GM23338 (cell line): Measurements from ENCODE around the gene GCH1. TPM values are rescaled to one million over a fixed set of nuclear protein-coding genes. Genes with fewer than 3 reads are reported as not detected.

ENCODE experiments used
- ATAC-seq: fragments of 200-7000 bp; cut with Tn5 transposase; 3 replicates; pipeline ENCODE4 v1.9.1; 2020
- DNase-seq: peaks from one replicate; pipeline ENCODE4 v3.0.0-alpha.2; 2015; ENCODE audit warnings: low spot score
- H2AFZ ChIP-seq: fragments of 200-600 bp; sonication (generic); 2 replicates; pipeline ENCODE4 v1.8.0; 2016; ENCODE audit warnings: antibody characterized with exemption, mild to moderate bottlenecking, moderate library complexity
- H3F3A ChIP-seq: fragments of 200-600 bp; sonication (generic); replicated peaks from 2 replicates; pipeline ENCODE4 v1.8.0; 2017; ENCODE audit warnings: antibody characterized with exemption, mixed run types, low read depth
- H3K27ac ChIP-seq: fragments of 200-600 bp; sonication (generic); 2 replicates; pipeline ENCODE4 v1.6.1; 2016; ENCODE audit warnings: low read depth
- H3K27me3 ChIP-seq: fragments of 200-600 bp; sonication (generic); 2 replicates; pipeline ENCODE4 v1.8.0; 2016; ENCODE audit warnings: mild to moderate bottlenecking, mixed run types, moderate library complexity; ENCODE audit not compliant: insufficient read depth
- H3K36me3 ChIP-seq: fragments of 200-600 bp; sonication (generic); 2 replicates; pipeline ENCODE4 v1.8.0; 2016; ENCODE audit warnings: mild to moderate bottlenecking; ENCODE audit not compliant: insufficient read depth
- H3K4me1 ChIP-seq: fragments of 200-600 bp; sonication (generic); 2 replicates; pipeline ENCODE4 v1.8.0; 2016; ENCODE audit warnings: mild to moderate bottlenecking, moderate library complexity; ENCODE audit not compliant: insufficient read depth
- H3K4me2 ChIP-seq: fragments of 200-600 bp; sonication (generic); 2 replicates; pipeline ENCODE4 v1.7.1; 2017; ENCODE audit warnings: mixed run types
- H3K4me3 ChIP-seq: fragments of 200-600 bp; sonication (generic); 2 replicates; pipeline ENCODE4 v1.6.1; 2016; ENCODE audit warnings: mixed run types
- H3K79me2 ChIP-seq: fragments of 200-600 bp; sonication (generic); replicated peaks from 2 replicates; pipeline ENCODE4 v1.8.0; 2017; ENCODE audit warnings: mild to moderate bottlenecking; ENCODE audit not compliant: insufficient read depth
- H3K9me2 ChIP-seq: fragments of 200-600 bp; sonication (generic); 2 replicates; pipeline ENCODE4 v1.8.0; 2017; ENCODE audit not compliant: insufficient read depth
- H4K20me1 ChIP-seq: fragments of 200-600 bp; sonication (generic); replicated peaks from 2 replicates; pipeline ENCODE4 v1.8.0; 2017; ENCODE audit warnings: mild to moderate bottlenecking; ENCODE audit not compliant: insufficient read depth
- H3K27ac Mint-ChIP-seq: 2 replicates; pipeline ENCODE4 v1.8.0; 2020; ENCODE audit warnings: inconsistent platforms, mild to moderate bottlenecking, moderate library complexity, mixed read lengths
- H3K27me3 Mint-ChIP-seq: 3 replicates; pipeline ENCODE4 v1.8.0; 2022; ENCODE audit warnings: low read depth, mild to moderate bottlenecking, moderate library complexity, mixed read lengths, inconsistent platforms; ENCODE audit not compliant: insufficient read depth, poor library complexity
- H3K36me3 Mint-ChIP-seq: 3 replicates; pipeline ENCODE4 v1.8.0; 2021; ENCODE audit warnings: low read depth, mild to moderate bottlenecking, inconsistent platforms, moderate library complexity, mixed read lengths
- H3K4me1 Mint-ChIP-seq: 3 replicates; pipeline ENCODE4 v1.8.0; 2020; ENCODE audit warnings: mild to moderate bottlenecking, inconsistent platforms, mixed read lengths
- H3K4me3 Mint-ChIP-seq: 3 replicates; pipeline ENCODE4 v1.8.0; 2021; ENCODE audit warnings: moderate library complexity, mild to moderate bottlenecking, inconsistent platforms, mixed read lengths
- H3K9me3 Mint-ChIP-seq: 3 replicates; pipeline ENCODE4 v1.8.0; 2020; ENCODE audit warnings: moderate library complexity, mild to moderate bottlenecking, inconsistent platforms, mixed read lengths
- CTCF ChIP-seq, 2 experiments: fragments of 200-600 bp in 1 of 2; sonication (generic) in 1 of 2; conservative IDR thresholded peaks; 2 replicates each; pipeline versions ENCODE4 v1.5.1 to v1.6.1; 2016 to 2017; ENCODE audit warnings: antibody characterized with exemption in 2 of 2, low read depth in 2 of 2, mild to moderate bottlenecking in 2 of 2, moderate library complexity in 1 of 2
- JUNB ChIP-seq: IDR thresholded peaks from one replicate; pipeline ENCODE4 v1.6.1; 2016; ENCODE audit warnings: antibody characterized with exemption; ENCODE audit not compliant: unreplicated experiment
- NANOG ChIP-seq: IDR thresholded peaks from 2 replicates; pipeline ENCODE4 v1.6.1; 2016; ENCODE audit warnings: antibody characterized with exemption, borderline replicate concordance
- REST ChIP-seq: IDR thresholded peaks from one replicate; pipeline ENCODE4 v1.6.1; 2018; ENCODE audit warnings: antibody characterized with exemption; ENCODE audit not compliant: unreplicated experiment
- STAT1 ChIP-seq: IDR thresholded peaks from one replicate; pipeline ENCODE4 v1.6.1; 2016; ENCODE audit warnings: antibody characterized with exemption; ENCODE audit not compliant: unreplicated experiment
- ZNF331 ChIP-seq: fragments of 250-450 bp; sonication (Bioruptor Pico); IDR thresholded peaks from 2 replicates; pipeline ENCODE4 v1.5.0; 2020; ENCODE audit warnings: low read depth, mild to moderate bottlenecking, moderate library complexity
- ZNF462 ChIP-seq: fragments of 250-450 bp; sonication (Bioruptor Pico); IDR thresholded peaks from 2 replicates; pipeline ENCODE4 v1.5.0; 2020; ENCODE audit warnings: mild to moderate bottlenecking, moderate library complexity
- polyA plus RNA-seq: library from polyadenylated mRNA; unstranded; fragments of >200 nt; fragmentation: Nextera tagmentation; extraction: Ambion mirVana; gene quantifications from 2 replicates; pipeline ENCODE4 v1.2.1, GENCODE V29; 2016
- total RNA-seq: library from RNA; depleted of rRNA; stranded (reverse); fragments of >200 nt; shearing (Covaris generic); gene quantifications from 2 replicates; pipeline ENCODE4 v1.2.3, GENCODE V29; 2014

GCH1 gene
- total and polyA plus RNA-seq, 2 experiments from 2014 or later: 8.7 to 15.0 TPM

- TF ChIP-seq ZNF462 (CRISPR knock-in tag): no peak
Observed at GRCh38 chr14:54894995-54895394, 7.6 kb downstream of the GCH1 start (continued).

GRCh38 chr14:54893151-54893760 is 9.4 kb downstream of the GCH1 start:
- peak; percentile 55 for ATAC-seq
- DNase-seq: peak; percentile 70
- no peaks in the 10 kb centered on the region for H3K27me3 ChIP-seq

More at GRCh38 chr14:54893151-54893760, 9.4 kb downstream of the GCH1 start:
- no peaks in the 10 kb centered on the region for H3K36me3 ChIP-seq
- no peak overlapping the region for H2AFZ ChIP-seq
- H3K36me3 Mint-ChIP-seq: no peaks in the 10 kb centered on the region
- no peak overlapping the region for H3K4me3 Mint-ChIP-seq
- H4K20me1 ChIP-seq: no peaks in the 10 kb centered on the region
- TF ChIP-seq REST (no peak), JUNB (no peak), CTCF (conservative IDR thresholded peaks at IDR 0.05; ENCODE audit: low read depth in 2 of 2) (peak; percentile 65 to 89), ZNF331 (CRISPR knock-in tag) (no peak), STAT1 (no peak), NANOG (no peak)
- no peak overlapping the region for H3K27ac Mint-ChIP-seq
- H3K9me3 Mint-ChIP-seq: no peaks in the 10 kb centered on the region
- H3K79me2 ChIP-seq: no peaks in the 10 kb centered on the region; the same call in 1 of the 2 replicates
- peaks cover 10% of the 10 kb centered on the region for H3K4me1 Mint-ChIP-seq
- H3K4me2 ChIP-seq: no peak overlapping the region
- H3K27me3 Mint-ChIP-seq: no peaks in the 10 kb centered on the region
- H3K9me2 ChIP-seq: no peaks in the 10 kb centered on the region
- peaks cover 6% of the 10 kb centered on the region for H3K4me1 ChIP-seq
- no peak overlapping the region for H3K27ac ChIP-seq
- H3F3A ChIP-seq: no peaks in the 10 kb centered on the region
- H3K4me3 ChIP-seq: no peak overlapping the region
